CD4-positive, alpha-beta T cell treated with Interleukin-21 for 1 hour (primary cell): ENCODE measurements around the gene SLC35G1.

Experiments
- DNase-seq: peaks from one replicate; pipeline ENCODE4 v3.0.0-alpha.2; 2020

Gene SLC35G1

GRCh38 chr10:93879273-93879672, 14.5 kb upstream of the SLC35G1 start:
- no peak for DNase-seq

- no peak for DNase-seq
Observed at GRCh38 chr10:93894516-93895378, 969 bp downstream of the SLC35G1 start.

GRCh38 chr10:93897070-93897780, 3.4 kb downstream of the SLC35G1 start:
- no peak for DNase-seq

- no peak for DNase-seq
Observed at GRCh38 chr10:93899109-93899508, 5.3 kb downstream of the SLC35G1 start.

- no peak for DNase-seq
Observed at GRCh38 chr10:93903051-93903450, 9.3 kb downstream of the SLC35G1 start.

- no peak for DNase-seq
Observed at GRCh38 chr10:93904901-93905300, 11.1 kb downstream of the SLC35G1 start.

- no peak for DNase-seq
Observed at GRCh38 chr10:93907059-93907458, 13.3 kb downstream of the SLC35G1 start.

GRCh38 chr10:93911866-93912265, 18.1 kb downstream of the SLC35G1 start:
- DNase-seq: no peak

- DNase-seq: no peak
Observed at GRCh38 chr10:93912444-93912843, 18.7 kb downstream of the SLC35G1 start.

- no peak for DNase-seq
Observed at GRCh38 chr10:93913706-93914105, 19.9 kb downstream of the SLC35G1 start.

GRCh38 chr10:93915598-93915997, 21.8 kb downstream of the SLC35G1 start:
- DNase-seq: no peak

- DNase-seq: no peak
Observed at GRCh38 chr10:93916257-93917063, 22.7 kb downstream of the SLC35G1 start.

- DNase-seq: no peak
Observed at GRCh38 chr10:93917064-93917391, 23.2 kb downstream of the SLC35G1 start.

- no peak for DNase-seq
Observed at GRCh38 chr10:93917821-93918220, 24.0 kb downstream of the SLC35G1 start.

- peak; percentile 15 for DNase-seq
Observed at GRCh38 chr10:93921338-93921737, 27.6 kb downstream of the SLC35G1 start.

GRCh38 chr10:93926613-93927012, 32.8 kb downstream of the SLC35G1 start:
- DNase-seq: no peak

GRCh38 chr10:93938140-93938539, 44.4 kb downstream of the SLC35G1 start:
- DNase-seq: no peak

GRCh38 chr10:93940881-93941280, 47.1 kb downstream of the SLC35G1 start:
- no peak for DNase-seq

- DNase-seq: no peak
Observed at GRCh38 chr10:93941606-93942005, 47.8 kb downstream of the SLC35G1 start.

GRCh38 chr10:93945819-93946218, 52.0 kb downstream of the SLC35G1 start:
- no peak for DNase-seq

- DNase-seq: no peak
Observed at GRCh38 chr10:93947055-93947454, 53.3 kb downstream of the SLC35G1 start.

- no peak for DNase-seq
Observed at GRCh38 chr10:93947524-93947923, 53.7 kb downstream of the SLC35G1 start.

GRCh38 chr10:93951905-93952304, 58.1 kb downstream of the SLC35G1 start:
- DNase-seq: no peak
